MM.1S (cell line): ENCODE data around the gene TNNC1.

Experiments
- DNase-seq: peaks from one replicate; pipeline ENCODE4 v3.0.0-alpha.2; 2015
- H2AFZ ChIP-seq: fragments of 300-600 bp; sonication (generic); 2 replicates; pipeline ENCODE4 v1.6.0; 2016; ENCODE audit warnings: antibody characterized with exemption, low read length
- H3F3A ChIP-seq: fragments of 300-600 bp; sonication (generic); 2 replicates; pipeline ENCODE4 v1.6.1; 2016; ENCODE audit warnings: mild to moderate bottlenecking, antibody characterized with exemption, low read length, moderate library complexity, mixed read lengths; ENCODE audit not compliant: insufficient read depth
- H3K27ac ChIP-seq: fragments of 300-600 bp; sonication (generic); 2 replicates; pipeline ENCODE4 v1.5.1; 2016; ENCODE audit warnings: mild to moderate bottlenecking, low read length
- H3K27me3 ChIP-seq: fragments of 300-600 bp; sonication (generic); replicated peaks from 2 replicates; pipeline ENCODE4 v1.6.0; 2016; ENCODE audit warnings: low read length; ENCODE audit not compliant: insufficient read depth
- H3K36me3 ChIP-seq: fragments of 300-600 bp; sonication (generic); replicated peaks from 2 replicates; pipeline ENCODE4 v1.6.1; 2016; ENCODE audit warnings: mild to moderate bottlenecking, low read length, mixed read lengths; ENCODE audit not compliant: insufficient read depth
- H3K4me1 ChIP-seq: fragments of 300-600 bp; sonication (generic); 2 replicates; pipeline ENCODE4 v1.6.1; 2016; ENCODE audit warnings: low read length, mixed read lengths
- H3K4me2 ChIP-seq: fragments of 300-600 bp; sonication (generic); 2 replicates; pipeline ENCODE4 v1.6.0; 2016; ENCODE audit warnings: low read depth, low read length
- H3K4me3 ChIP-seq: fragments of 300-600 bp; sonication (generic); 2 replicates; pipeline ENCODE4 v1.5.1; 2016; ENCODE audit warnings: low read length, mixed read lengths
- H3K79me2 ChIP-seq: fragments of 300-600 bp; sonication (generic); 2 replicates; pipeline ENCODE4 v1.6.1; 2016; ENCODE audit warnings: mixed run types, low read length, mixed read lengths
- H3K9ac ChIP-seq: fragments of 300-600 bp; sonication (generic); 2 replicates; pipeline ENCODE4 v1.6.1; 2016; ENCODE audit warnings: low read length, mixed read lengths
- H3K9me2 ChIP-seq: fragments of 300-600 bp; sonication (generic); replicated peaks from 2 replicates; pipeline ENCODE4 v1.6.1; 2016; ENCODE audit warnings: mild to moderate bottlenecking, low read length, mixed read lengths; ENCODE audit not compliant: insufficient read depth
- H3K9me3 ChIP-seq: fragments of 300-600 bp; sonication (generic); replicated peaks from 2 replicates; pipeline ENCODE4 v1.6.1; 2016; ENCODE audit warnings: mild to moderate bottlenecking, low read length, mixed read lengths; ENCODE audit not compliant: insufficient read depth
- H4K20me1 ChIP-seq: fragments of 300-600 bp; sonication (generic); 2 replicates; pipeline ENCODE4 v1.6.1; 2016; ENCODE audit warnings: mild to moderate bottlenecking, low read length, moderate library complexity, mixed read lengths; ENCODE audit not compliant: insufficient read depth
- EZH2 ChIP-seq: fragments of 300-600 bp; sonication (generic); optimal IDR thresholded peaks from 2 replicates; pipeline ENCODE3; 2017; ENCODE audit warnings: low read depth, mild to moderate bottlenecking, antibody characterized with exemption, low read length, mixed read lengths
- EZH2phosphoT487 ChIP-seq: fragments of 300-600 bp; sonication (generic); IDR thresholded peaks from 2 replicates; pipeline ENCODE4 v1.6.1; 2018; ENCODE audit warnings: antibody characterized with exemption, low read length
- TF ChIP-seq, protein P1 (sequence below): fragments of 300-600 bp; sonication (generic); IDR thresholded peaks from 2 replicates; pipeline ENCODE4 v1.5.1; 2016; ENCODE audit warnings: antibody characterized with exemption, low read length, mixed read lengths

TNNC1 gene

DNA sequence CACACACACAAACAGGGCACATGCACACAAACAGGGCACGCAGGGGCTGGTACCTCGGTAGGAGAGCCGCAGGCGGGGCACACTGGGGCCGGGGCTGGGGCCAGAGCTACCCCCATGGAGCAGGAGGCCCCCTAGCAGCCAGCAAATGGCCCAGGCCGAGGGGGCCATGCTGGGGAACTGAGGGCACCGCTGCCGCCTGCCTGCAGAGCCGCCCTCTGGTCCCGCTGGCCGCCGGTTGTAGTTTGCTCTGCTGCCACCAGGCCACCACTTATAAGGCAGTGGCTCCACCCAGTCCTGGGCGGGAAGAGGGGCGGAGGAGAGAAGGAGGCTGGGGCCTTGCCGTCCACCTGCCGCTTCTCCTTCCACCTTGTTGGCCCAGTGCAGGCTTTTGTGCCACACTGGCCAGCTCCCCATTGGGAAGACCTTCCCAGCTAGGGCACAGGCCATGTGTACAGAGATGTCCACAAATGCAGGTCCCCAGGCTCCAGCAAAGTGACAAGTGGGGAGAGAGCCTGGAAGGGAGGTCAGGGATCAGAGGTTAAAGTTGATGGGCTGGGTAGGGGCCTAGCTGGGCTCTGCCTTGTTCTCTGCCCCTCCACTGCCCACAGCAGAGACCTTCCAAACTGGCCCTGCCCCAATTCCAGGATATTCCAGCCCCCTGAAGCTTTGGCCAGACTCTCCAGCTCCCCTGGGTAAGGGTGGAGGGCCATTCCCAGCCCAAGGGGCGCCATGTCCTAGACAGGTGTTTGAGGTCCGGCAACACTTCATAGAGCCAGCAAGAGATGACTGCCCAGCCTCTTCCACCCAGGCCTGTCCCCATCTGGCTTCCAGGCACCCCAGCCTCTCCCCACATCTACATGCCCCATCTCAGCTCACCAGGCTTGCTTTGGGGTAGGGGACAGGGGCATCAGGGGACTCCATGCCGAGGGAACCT lies 8.7 kb downstream of the TNNC1 start, which contains the start of gene SEMA3G:
Gene SEMA3G (minus strand): TSS at position 244 of the 934 bp plus-strand sequence. CDS start 76 bp downstream, at position 168.
- H3F3A ChIP-seq, result no peaks in the 10 kb centered on the region
- peak within 1 kb of the TSS; percentile 75 for H3K4me2 ChIP-seq
- peak within 1 kb of the TSS; percentile 55 for H3K4me3 ChIP-seq
- no peaks in the 10 kb centered on the region for H3K79me2 ChIP-seq
- no peak within 1 kb of the TSS for H3K27ac ChIP-seq
- H3K9ac ChIP-seq, result peak within 1 kb of the TSS; percentile 43; the same call in 1 of the 2 replicates
- H3K27me3 ChIP-seq, result no peaks in the 10 kb centered on the region
- H3K4me1 ChIP-seq, result peaks cover 5% of the 10 kb centered on the region
- peak within 1 kb of the TSS; percentile 90 for H2AFZ ChIP-seq
- DNase-seq, result peak; percentile 85
- no peaks in the 10 kb centered on the region for H3K36me3 ChIP-seq
- no peaks in the 10 kb centered on the region for H4K20me1 ChIP-seq
- no peaks in the 10 kb centered on the region for H3K9me3 ChIP-seq
- no peak for TF ChIP-seq EZH2phosphoT487
- TF ChIP-seq, protein P1, sequence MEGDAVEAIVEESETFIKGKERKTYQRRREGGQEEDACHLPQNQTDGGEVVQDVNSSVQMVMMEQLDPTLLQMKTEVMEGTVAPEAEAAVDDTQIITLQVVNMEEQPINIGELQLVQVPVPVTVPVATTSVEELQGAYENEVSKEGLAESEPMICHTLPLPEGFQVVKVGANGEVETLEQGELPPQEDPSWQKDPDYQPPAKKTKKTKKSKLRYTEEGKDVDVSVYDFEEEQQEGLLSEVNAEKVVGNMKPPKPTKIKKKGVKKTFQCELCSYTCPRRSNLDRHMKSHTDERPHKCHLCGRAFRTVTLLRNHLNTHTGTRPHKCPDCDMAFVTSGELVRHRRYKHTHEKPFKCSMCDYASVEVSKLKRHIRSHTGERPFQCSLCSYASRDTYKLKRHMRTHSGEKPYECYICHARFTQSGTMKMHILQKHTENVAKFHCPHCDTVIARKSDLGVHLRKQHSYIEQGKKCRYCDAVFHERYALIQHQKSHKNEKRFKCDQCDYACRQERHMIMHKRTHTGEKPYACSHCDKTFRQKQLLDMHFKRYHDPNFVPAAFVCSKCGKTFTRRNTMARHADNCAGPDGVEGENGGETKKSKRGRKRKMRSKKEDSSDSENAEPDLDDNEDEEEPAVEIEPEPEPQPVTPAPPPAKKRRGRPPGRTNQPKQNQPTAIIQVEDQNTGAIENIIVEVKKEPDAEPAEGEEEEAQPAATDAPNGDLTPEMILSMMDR, result peak; percentile 57
- TF ChIP-seq EZH2, result no peak
- H3K9me2 ChIP-seq, result no peaks in the 10 kb centered on the region

DNA sequence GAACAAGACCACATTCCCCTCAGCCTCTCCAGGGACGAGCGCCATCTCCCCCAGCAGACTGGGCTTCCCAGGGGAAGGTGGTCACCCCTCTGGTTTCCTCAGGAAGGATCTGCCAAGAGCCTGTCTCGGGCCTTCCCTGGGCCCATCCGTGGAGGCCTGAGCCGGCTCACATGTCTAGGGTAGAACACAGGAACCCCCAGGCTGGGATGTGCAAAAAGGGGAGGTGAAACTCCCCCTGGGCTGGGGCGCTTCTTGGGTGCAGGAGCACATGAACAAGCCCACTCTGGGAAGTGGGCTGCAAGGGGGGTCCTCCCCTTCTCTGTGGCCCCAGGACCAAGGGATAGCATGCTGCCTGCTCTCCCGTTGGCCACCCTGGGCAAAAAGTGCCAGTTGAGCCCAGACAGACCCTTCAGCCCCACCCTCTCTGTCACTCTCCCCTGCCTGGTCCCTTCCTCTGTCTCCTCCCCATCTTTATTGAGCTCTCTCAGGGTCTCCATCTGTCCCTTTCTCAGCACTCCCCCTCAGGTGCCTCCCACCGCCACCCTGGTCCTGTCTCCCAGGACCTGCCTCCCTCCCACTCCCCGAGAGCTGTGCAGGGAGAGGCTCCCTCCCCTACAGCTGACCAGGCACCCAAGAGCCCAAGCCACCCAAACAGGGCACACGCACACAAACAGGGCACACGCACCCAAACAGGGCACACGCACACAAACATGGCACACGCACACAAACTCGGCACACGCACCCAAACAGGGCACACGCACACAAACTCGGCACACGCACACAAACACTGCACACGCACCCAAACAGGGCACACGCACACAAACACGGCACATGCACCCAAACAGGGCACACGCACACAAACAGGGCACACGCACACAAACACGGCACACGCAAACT lies 9.8 kb downstream of the TNNC1 start:
- no peaks in the 10 kb centered on the region for H3K79me2 ChIP-seq
- H3K27ac ChIP-seq, result no peak overlapping the region
- peak overlapping the region; percentile 90 for H2AFZ ChIP-seq
- H3K9me2 ChIP-seq, result no peaks in the 10 kb centered on the region
- no peak for DNase-seq
- no peaks in the 10 kb centered on the region for H3K27me3 ChIP-seq
- no peaks in the 10 kb centered on the region for H3F3A ChIP-seq
- peak overlapping the region; percentile 75 for H3K4me2 ChIP-seq
- H4K20me1 ChIP-seq, result no peaks in the 10 kb centered on the region
- peak overlapping the region; percentile 55 for H3K4me3 ChIP-seq
- H3K9ac ChIP-seq, result peak overlapping the region; percentile 43; the same call in 1 of the 2 replicates
- H3K4me1 ChIP-seq, result peaks cover 5% of the 10 kb centered on the region
- H3K9me3 ChIP-seq, result no peaks in the 10 kb centered on the region
- TF ChIP-seq EZH2phosphoT487, result no peak
- TF ChIP-seq, protein P1, result no peak
- no peak for TF ChIP-seq EZH2
- no peaks in the 10 kb centered on the region for H3K36me3 ChIP-seq

DNA sequence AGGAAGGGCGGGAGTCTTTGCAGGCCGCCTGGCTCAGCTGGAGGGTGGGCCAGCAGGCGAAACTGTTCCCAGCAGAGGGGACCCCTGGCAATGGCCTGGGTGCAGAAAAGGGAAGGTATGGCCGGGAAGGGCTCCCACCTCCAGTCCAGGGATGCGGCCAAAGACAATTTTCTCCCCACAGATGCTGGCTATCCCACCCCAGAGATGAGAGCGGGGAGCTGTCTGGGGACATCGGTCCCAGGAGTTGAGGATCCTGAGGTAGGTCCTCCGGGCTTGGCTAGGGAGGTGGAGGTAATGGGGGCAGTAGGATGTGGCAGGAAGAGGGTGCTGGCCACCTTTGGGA lies 10.6 kb downstream of the TNNC1 start:
- no peaks in the 10 kb centered on the region for H3K36me3 ChIP-seq
- H3K4me1 ChIP-seq, result peaks cover 5% of the 10 kb centered on the region
- H3K27ac ChIP-seq, result no peak overlapping the region
- no peaks in the 10 kb centered on the region for H3K27me3 ChIP-seq
- no peak for DNase-seq
- H4K20me1 ChIP-seq, result no peaks in the 10 kb centered on the region
- no peak overlapping the region for H3K9ac ChIP-seq
- no peak overlapping the region for H2AFZ ChIP-seq
- no peaks in the 10 kb centered on the region for H3K79me2 ChIP-seq
- no peak overlapping the region for H3K4me2 ChIP-seq
- no peak overlapping the region for H3K4me3 ChIP-seq
- H3K9me3 ChIP-seq, result no peaks in the 10 kb centered on the region
- TF ChIP-seq, protein P1, result no peak
- TF ChIP-seq EZH2 (no peak), EZH2phosphoT487 (no peak)
- no peaks in the 10 kb centered on the region for H3K9me2 ChIP-seq
- H3F3A ChIP-seq, result no peaks in the 10 kb centered on the region
